Measurements from ENCODE around the gene UNKL.

UNKL gene

DNA sequence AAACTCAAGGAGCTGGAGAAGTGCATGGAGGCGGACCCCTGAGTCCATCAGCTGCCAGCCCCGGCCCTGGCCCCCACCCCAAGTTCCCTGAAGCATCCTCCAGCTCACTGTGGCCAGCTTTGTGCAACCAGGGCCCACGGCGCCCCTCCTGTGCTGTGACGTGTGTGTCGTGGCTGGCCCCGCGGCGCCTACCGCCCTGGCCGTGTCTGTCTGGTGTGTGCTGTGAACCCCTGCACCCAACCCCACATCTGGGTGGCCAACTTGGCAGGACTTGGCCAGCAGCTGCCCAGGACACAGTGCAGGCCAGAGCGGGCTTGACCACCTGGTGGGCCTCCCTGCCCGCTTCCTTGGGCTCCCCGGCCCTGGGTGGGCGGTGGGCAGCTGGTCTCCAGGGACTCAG is 66.1 kb downstream of the UNKL start:
- DNase-seq = no peak

DNA sequence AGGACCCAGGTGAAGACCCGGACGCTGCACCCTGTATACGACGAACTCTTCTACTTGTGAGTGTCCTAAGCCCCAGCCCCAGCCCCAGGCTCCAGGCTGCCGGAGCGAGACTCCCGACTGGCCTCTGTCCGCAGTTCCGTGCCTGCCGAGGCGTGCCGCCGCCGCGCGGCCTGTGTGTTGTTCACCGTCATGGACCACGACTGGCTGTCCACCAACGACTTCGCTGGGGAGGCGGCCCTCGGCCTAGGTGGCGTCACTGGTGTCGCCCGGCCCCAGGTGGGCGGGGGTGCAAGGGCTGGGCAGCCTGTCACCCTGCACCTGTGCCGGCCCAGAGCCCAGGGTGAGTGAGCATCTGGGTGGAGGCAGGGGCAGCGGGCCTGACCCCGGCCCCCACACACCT is 66.5 kb downstream of the UNKL start:
- no peak for DNase-seq

DNA sequence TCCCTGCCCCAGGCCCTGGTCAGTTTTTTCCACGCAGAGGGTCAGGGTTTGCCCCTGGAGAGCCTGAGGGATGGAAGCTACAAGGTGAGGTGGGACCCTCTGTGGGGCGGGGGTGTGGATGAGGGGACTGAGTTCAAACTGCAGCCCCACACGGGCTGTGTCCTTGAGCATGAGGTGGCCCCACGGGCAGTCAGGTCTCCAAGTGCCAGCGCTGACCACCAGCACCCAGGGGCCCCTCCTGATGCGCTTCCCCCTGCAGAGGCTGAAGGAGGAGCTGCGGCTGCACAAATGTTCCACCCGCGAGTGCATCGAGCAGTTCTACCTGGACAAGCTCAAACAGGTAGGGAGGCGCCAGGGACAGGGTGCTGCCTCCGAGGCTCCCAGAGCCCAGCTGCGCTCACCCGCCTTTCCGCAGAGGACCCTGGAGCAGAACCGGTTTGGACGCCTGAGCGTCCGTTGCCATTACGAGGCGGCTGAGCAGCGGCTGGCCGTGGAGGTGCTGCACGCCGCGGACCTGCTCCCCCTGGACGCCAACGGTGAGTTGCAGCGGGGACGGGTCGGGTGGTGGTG is 67.1 kb downstream of the UNKL start:
- DNase-seq = no peak

DNA sequence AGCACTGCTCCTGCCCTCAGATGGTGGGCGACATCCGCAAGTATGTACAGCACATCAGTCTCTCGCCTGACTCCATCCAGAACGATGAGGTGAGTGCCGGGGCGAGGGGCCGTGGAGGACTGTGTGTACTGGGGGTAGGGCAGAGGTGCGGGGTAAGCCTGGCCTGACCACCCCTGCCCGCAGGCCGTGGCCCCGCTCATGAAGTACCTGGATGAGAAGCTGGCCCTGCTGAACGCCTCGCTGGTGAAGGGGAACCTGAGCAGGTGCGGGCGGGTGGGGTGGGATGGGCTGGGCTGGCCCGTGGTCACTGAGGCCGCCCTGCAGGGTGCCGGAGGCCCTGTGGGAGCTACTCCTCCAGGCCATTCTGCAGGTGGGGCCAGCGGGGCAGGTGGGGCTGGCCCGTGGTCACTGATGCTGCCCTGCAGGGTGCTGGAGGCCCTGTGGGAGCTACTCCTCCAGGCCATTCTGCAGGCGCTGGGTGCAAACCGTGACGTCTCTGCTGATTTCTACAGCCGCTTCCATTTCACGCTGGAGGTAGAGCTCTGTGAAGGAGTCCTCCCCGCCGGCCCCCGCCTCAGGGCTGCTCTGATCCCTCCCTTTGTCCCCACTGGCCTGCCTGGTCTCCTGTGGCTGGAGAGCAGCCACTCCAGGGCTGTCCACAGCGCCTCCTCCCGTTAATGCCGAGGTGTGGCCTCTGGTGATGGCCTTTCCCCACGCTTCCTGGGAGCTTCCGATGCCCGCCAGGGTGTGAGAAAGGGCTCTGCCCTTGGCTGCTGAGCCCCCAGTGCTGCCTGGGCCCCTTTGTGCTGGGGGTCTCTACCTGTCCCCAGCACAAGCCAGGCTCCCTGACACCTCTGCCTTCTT is 67.8 kb downstream of the UNKL start:
- DNase-seq = no peak

DNA sequence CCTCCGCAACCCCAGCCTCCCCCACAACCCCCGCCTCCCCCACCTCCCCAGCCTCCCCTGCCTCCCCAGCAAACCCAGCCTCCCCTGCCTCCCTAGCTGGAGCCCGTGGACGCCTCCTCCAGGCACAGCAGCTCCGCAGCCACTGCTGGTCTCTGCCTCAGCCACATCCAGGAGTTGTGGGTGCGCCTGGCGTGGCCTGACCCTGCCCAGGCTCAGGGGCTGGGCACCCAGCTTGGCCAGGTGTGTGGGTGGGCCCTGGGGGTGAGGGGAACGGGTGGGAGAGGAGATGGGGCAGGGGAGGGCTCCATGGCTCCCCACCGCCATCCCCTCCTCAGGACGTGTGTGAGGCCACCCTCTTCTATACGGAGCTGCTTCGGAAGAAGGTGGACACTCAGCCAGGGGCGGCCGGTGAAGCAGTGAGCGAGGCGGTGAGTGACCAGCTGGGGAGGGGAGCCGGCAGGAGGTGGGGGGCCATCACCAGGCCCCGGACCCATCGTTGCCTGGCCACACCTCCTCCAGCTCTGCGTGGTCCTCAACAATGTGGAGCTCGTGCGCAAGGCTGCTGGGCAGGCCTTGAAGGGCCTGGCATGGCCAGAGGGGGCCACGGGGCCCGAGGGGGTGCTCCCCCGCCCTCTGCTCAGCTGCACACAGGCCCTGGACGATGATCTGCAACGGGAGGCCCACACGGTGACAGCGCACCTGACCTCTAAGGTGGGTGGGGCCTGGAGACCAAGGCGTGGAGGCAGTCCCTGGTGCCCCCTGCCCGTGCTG is 68.7 kb downstream of the UNKL start:
- DNase-seq = no peak

DNA sequence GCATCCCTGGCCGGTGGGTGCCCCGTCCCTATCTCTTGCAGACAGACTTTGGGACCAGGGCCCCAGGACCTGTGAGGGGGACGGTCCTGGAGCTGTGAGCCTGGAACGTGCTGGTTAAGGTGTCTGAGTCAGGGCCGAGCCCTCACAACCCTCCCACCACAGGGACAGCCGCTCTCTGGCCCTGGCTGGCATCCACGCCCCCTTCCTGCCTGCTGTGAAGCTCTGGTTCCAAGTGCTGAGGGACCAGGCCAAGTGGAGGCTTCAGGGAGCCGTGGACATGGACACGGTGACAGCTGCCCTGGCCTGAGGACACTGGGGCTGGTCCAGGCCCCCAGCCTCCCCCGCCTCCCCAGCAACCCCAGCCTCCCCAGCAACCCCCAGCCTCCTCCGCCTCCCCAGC is 69.4 kb downstream of the UNKL start:
- DNase-seq = no peak

DNA sequence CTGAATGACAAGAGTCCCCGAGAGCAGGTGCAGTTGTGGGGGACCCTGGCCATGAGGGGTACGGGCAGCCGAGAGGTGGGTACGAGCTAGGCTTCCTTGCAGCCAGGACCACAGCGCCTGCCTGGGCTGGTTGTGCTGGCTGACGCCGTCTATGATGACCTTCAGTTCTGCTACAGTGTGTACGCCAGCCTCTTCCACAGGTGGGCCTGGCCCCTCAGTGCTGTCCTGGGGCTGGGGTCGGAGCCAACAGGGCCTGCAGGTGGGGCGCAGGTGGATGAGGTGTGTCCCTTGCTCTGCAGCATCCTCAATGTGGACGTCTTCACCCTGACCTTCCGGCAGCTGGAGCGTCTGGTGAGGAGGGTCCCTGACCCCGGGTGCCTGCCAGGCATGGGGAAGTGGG is 70.0 kb downstream of the UNKL start:
- DNase-seq = no peak

DNA sequence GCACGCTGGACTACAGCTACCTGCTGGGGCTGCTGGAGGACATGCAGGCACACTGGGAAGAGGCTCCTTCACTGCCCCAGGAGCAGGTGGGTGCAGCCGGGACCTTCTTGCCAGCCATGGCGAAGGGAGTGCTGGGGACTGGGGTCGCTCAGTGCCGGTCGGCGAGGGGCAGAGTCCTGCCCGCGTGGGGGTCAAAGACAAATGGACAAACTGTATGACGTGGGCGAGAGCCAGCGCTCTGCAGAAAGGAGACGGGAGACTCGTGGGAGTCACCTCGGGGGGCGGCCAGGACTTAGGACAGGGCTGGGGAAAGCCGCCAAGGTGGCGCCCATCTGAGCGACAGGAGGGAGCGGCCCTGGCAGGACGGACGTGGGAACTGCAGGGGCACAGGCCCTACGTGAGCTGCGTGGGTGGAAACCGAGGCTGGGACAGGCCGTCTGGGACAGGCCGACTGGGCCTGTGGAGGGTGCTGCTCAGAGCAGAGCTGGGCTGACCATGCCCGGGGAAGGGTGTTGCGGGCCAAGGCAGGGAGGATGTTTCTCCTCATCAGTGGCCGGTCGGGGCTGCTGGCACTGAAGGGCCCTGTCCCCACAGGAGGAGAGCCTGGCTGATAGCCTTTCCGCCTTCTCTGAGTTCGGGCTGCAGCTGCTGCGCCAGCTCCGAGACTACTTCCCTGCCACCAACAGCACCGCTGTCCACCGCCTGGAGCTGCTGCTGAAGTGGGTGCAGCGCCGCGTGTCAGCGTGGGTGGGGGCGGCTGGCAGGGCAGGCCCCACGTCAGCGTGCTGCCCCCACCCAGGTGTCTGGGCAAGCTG is 70.9 kb downstream of the UNKL start:
- DNase-seq = no peak

DNA sequence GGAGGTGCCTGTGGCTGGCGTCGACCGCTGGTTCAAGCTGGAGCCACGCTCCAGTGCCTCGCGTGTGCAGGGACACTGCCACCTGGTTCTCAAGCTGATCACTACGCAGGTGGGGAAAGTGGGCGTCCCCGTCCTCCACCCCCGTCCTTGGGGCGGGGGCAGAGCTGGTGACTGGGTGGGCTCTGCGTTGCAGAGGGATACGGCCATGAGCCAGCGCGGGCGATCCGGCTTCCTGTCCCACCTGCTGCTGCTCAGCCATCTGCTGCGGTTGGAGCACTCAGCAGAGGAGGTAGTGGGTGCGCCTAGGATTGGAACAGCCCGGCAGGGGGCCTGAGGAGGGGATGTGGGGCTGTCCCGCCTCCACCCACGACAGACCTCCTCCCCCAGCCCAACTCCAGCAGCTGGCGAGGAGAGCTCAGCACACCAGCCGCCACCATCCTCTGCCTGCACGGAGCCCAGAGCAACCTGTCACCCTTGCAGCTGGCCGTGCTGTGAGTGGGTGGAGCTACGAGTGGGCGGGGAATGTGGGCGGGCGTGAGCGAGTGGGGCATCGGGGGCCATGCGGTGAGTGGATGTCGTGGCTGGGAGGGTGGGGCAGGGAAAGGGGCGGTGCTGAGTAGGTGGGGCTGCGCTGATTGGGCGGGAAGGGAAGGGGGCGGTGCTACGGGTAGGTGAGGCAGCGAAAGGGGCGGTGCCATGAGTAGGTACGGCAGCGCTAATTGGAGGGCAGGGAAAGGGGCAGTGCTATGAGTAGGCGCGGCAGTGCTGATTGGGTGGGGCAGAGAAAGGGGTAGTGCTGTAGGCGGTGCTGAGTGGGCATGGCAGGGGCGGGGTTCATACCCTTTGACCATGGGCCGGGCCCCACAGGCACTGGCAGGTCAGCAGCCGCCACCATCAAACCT is 71.7 kb downstream of the UNKL start:
- no peak for DNase-seq

DNA sequence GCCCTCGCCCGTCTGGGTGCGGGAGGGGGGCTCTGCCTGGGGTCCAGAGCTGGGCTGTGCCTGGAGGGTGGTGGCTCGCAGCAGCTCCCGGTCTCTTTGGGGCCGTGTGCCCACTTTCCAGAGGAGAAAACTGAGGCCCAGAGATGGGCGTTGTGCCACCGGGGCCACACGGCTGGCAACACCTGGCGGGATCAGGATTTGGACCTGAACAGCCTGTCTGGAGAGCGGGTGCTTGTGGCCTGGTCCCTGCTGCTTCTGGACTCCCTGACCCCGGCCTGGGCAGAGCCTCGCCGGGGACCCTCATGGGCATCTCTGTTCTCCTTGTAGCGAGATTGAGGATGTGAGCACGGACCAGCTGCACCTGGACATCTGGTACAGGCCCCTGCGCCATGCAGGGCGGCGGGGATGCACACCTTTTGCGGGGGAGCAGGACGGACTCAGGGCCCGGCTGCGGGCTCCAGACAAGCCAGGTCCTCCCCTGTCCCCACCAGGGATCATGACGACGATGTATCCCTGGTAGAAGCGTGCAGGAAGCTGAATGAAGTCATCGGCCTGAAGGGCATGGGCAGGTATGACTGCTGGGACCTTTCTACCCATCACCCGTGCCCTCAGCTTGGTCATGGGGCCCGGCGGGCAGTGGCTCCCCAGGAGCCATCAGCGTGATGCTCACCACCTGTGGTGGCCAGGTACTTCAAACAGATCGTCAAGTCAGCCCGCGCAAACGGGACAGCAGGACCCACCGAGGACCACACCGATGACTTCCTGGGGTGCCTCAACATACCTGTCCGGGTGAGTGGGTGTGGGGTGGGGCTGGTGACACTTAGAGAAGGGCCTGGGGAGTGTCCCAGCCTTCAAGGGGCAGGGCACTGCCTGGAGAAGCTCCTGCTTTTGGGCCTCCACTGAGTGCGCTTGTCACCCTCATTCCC is 72.7 kb downstream of the UNKL start:
- DNase-seq = no peak

DNA sequence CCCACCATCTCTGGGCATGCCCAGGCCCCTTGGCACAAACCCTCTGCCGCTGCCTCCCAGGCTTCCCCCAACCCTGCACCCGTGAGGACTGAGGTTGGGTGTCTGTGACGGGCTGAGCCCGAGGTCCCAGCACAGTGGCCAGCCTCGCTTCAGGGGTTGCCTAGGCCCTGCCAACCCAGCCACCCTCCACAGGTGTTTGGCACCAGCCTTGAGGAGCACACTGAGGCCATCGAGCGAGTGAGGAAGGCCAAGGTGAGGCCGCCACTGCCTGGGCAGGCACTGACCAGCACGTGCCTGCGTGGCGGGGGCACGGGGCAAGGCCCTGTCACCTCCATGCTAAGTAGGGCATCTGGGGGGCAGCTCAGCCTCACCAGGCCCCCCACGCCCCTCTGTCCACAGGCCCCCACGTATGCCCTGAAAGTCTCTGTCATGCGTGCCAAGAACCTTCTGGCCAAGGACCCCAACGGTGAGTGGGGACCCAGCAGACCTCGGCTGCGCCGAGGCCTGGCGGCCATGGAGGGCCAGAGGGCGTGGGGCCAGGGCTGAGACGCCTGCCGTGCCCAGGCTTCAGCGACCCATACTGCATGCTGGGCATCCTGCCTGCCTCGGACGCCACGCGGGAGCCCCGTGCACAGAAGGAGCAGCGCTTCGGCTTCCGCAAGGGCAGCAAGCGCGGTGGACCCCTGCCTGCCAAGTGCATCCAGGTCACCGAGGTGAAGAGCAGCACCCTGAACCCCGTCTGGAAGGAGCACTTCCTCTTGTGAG is 73.6 kb downstream of the UNKL start:
- no peak for DNase-seq

DNA sequence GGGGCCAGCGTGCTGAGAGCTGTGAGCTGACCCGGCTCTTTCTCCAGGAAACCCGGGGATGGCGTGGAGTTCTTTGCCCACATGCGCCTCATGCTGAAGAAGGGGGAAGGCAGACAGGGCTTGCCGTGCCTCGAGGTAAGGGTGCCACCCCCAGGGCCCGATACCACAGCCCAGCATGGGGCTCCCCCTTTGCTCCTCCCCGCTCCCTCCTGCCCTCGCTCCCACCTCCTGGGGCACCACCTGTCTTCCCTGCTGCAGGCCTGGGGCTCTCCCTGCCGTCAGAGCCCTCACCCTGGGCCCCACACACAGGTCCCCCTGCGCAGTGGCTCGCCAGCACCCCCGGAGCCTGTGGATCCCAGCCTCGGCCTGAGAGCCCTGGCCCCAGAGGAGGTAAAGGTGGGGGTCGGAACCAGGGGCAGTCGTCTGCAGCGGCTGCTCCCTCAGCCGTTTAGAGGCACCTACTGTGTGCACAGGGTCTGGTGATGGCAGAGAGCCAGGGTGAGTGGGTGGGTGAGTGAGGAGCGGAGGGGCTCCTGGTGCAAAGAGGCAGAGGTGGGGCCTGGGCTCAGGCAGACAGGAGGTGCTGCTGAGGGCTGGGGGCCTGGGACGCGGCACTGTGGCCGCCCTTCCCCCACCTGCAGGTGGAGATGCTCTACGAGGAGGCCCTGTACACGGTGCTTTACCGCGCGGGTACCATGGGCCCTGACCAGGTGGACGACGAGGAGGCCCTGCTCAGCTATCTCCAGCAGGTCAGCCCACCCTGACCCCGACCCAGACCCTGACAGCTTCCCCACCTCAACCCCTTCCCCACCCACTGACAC is 75.4 kb downstream of the UNKL start:
- no peak for DNase-seq

DNA sequence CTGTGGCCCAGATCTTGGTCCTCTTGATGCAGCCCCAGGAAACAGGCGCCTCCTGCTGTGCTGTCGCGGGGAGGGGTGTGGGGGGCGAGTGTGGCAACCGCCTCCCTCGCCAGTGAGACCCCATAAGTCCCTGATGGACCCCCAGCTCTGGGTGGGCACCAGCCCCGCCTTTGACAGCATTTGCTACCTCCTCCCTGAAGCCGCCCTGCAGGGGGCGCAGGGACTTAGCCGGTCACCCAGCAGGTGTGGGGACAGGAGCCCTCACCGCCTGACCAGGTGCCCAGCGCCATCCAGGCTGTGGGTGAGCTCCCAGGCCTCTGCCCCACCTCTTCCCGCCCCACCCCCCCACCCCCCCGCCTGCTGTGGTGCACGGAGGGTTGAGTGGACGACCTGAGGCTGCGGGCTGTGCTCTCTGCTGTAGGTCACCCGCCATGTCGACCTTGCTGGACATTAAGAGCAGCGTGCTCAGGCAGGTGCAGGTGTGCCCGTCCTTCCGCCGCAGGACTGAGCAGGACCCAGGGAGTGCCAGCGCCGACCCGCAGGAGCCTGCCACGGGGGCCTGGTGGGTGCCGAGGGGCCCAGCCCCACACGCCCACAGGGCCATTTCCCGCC is 76.3 kb downstream of the UNKL start:
- DNase-seq = no peak

DNA sequence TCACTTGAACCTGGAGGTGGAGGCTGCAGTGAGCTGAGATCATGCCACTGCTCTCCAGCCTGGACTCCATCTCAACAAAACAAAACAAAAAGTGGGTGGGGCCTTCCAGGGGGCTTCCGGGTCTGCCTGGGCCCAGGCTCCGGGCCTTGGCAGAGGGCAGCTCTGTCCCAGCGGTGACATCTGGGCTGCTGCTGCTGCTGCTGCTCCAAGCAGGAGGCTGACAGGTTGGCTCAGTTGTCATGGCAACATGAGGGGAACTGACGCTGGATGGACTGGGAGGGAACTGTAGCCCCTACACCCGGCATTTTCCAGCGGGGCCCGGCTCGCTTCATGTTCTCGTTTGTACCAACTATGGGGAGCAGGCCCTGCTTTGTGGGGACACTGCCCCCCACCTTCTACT is 77.0 kb downstream of the UNKL start:
- no peak for DNase-seq

DNA sequence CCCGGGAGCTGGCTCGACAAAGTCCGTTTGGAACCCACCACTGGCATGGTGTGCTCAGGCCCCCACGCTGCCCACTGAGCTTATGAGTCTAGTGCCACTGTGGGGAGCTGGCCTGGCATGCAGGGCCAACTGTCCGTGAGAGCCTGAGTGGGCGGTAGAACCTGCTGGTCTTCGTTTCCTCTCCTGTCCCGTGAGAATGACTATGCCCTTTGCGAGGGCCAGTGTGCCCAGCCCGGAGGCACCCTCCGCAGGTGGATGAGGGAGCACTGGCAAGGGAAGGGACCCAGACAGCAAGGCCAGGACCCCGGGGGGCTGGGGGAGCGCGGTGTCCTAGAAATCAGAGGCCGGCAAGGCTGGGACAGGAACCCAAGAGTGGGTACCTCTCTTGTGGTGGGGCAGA is 77.9 kb downstream of the UNKL start:
- no peak for DNase-seq

DNA sequence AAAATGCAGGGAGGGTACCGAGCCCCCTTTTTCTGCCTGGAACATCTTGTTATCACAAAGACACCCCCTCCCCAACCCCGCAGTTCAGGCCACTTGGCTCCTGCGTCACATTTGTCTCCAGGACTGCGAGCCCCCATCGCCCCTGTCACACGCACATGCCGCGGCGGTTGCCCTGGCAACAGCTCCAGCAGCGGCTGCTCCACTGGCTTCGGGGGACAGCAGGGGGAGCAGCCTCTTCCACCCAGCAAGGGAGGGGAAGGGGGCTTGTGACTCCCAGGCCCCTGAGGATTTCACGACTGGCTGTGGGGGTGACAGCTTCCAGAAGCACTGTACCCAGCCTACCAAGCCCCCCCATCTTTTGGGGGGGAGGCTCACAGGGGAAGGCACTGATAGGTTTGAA is 78.5 kb downstream of the UNKL start:
- DNase-seq = no peak

DNA sequence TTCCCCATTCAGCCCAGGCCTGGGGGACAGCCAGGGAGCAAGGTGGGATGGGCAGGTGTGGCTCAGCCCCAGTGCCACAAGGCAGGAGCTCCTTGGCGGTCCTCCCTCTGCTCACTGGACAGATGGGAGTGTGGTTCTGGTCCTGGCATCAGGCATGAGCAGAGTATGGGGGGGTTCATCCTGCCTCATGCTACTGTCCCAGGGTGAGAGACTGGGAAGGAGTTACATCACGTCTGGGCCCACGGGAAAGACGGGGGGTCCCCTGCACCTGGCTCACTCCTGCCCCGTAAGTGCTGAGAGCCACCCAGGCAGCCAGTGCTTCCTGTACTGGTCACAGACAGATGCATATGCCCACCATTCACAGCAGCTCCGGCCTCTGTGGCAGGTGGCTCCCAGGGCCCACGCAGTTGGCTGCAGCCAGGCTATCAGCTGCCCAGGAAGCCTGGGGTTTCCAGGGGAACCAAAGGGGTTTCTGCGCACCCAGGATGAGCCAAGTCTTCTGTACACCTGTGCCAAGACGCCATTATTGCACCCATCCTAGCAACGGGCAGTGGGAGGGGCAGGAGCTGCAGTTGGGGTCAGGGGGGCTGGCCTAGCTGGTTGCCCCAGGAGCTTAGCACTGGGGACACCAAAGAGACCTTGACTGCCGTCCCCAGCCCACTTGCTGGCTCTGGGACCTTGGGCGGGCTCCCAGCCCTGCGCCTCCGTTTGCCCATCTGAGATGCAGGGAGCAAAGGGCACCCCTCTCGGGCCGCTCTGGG is 79.1 kb downstream of the UNKL start:
- no peak for DNase-seq

DNA sequence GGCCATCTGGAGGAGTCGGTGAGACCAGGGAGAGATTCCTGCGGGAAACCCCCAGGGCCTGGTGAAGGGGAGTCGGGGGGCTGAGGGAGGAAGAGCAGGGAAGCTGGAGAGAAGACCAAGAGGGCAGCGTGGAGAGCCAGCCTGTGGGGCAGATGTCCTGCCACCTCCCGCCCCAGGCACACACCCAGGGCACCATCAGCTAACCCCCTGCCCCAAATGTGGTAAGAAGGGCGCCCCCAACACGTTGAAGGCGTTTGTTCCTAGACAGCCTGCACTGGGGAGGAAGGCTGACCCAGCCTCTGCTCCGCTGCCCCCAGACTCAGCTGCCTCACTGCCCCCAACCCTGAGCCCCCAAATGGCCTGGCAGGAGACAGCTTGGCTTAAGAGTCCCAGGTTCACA is 79.8 kb downstream of the UNKL start:
- DNase-seq = no peak

All from amniotic stem cell (primary cell).